ENCODE data around the gene OBI1.

OBI1 gene

DNA sequence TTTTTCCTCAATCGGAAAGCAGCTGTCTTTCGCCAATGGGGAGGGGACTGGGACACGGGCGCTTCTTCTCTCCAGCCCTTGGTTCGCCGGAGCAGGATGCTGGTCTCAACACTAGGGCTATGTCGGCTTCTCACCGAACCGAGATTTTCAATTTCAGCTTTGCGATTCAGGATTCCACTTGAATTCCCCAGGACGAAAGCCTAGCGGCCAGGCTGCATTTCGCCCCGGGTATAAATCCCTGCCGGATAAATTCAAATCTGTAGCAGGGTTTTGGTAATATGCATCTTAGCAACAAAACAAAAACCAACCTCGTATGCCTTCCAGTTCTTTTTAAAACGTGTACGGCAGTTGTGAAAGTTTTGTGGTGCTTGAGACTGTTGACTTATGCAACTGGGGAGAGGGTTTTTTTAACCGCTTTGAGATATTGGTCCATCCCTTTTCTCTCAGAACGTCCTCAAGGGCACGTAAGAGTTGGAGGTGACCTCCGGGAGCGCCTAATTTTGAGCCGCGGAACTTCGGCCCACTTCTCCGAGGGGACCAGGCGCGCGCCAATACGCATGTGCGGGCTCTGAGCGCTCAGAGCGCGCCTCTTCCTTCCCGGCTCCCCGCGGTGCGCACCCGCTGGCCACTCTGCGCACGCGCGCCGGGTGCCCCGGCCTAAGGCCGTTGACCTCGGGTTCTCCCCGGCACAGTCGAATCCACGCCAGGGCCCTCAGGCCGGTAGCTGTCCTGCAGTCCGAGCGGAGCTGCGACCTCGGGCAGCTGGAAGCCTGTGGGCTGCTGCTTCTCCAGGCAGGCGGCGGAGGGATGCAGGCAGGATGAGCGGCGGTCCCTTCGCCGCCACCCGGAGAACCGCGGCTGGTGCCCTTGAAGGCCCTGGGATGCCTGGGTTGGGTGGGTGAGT lies 63.2 kb downstream of the OBI1 start:
- Histone ChIP-seq H2AFZ (ENCODE audit: low read depth, low read length) (no peak overlapping the region), H3K4me3 (ENCODE audit: low read length) (no peak overlapping the region), H3K27me3 (ENCODE audit: low read depth, low read length) (peaks cover 5% of the 10 kb centered on the region; the same call in 1 of the 2 replicates)

DNA sequence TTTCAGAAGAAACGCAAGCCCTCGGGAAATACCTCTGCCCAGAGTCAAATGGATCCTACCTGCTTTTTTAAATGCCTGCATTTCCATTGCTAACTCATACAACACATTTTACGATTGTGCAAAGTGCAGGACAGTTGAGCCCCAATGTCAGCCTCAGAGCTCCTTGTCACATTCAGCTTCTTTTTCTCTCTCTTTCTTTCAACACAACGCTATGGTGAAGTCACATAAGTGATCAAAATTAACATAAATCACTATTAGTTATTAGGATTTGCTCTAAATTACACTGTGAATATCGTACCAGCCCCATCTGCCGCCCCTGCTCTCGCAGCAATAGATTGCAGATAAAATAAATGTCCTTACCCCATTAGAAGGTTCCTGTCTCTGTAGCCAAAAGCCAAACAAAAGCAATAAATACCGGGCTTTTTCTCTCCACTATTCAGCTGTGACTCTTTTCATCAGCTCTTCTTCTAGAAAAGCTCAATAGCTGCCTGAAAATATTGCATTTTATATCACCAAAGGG lies 64.4 kb downstream of the OBI1 start:
- no peak overlapping the region for H2AFZ ChIP-seq (ENCODE audit: low read depth, low read length)
- no peaks in the 10 kb centered on the region for H3K4me1 ChIP-seq (ENCODE audit: low read length)
- no peaks in the 10 kb centered on the region for H3K79me2 ChIP-seq (ENCODE audit: low read length)
- H3K9ac ChIP-seq (ENCODE audit: low read length), result no peak overlapping the region
- H3K9me3 ChIP-seq (ENCODE audit: insufficient read depth, low read length), result no peaks in the 10 kb centered on the region
- no peak overlapping the region for H3K27ac ChIP-seq (ENCODE audit: low read length)
- H4K20me1 ChIP-seq (ENCODE audit: insufficient read depth, low read length), result no peaks in the 10 kb centered on the region
- H3K4me3 ChIP-seq (ENCODE audit: low read length), result no peak overlapping the region
- TF ChIP-seq, protein P1, sequence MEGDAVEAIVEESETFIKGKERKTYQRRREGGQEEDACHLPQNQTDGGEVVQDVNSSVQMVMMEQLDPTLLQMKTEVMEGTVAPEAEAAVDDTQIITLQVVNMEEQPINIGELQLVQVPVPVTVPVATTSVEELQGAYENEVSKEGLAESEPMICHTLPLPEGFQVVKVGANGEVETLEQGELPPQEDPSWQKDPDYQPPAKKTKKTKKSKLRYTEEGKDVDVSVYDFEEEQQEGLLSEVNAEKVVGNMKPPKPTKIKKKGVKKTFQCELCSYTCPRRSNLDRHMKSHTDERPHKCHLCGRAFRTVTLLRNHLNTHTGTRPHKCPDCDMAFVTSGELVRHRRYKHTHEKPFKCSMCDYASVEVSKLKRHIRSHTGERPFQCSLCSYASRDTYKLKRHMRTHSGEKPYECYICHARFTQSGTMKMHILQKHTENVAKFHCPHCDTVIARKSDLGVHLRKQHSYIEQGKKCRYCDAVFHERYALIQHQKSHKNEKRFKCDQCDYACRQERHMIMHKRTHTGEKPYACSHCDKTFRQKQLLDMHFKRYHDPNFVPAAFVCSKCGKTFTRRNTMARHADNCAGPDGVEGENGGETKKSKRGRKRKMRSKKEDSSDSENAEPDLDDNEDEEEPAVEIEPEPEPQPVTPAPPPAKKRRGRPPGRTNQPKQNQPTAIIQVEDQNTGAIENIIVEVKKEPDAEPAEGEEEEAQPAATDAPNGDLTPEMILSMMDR (IDR thresholded peaks at IDR 0.05; ENCODE audit: low read depth, low read length), result no peak
- no peak for TF ChIP-seq EZH2phosphoT487 (IDR thresholded peaks at IDR 0.05; ENCODE audit: low read depth)
- no peak overlapping the region for H3K4me2 ChIP-seq (ENCODE audit: low read length)
- peaks cover 13% of the 10 kb centered on the region; the same call in 1 of the 2 replicates for H3K27me3 ChIP-seq (ENCODE audit: low read depth, low read length)
- H3K36me3 ChIP-seq (replicated peaks; ENCODE audit: low read depth, low read length), result no peaks in the 10 kb centered on the region

More for the DNA sequence above, 63.2 kb downstream of the OBI1 start:
- Histone ChIP-seq H3K4me1 (ENCODE audit: low read length) (peaks cover 9% of the 10 kb centered on the region), H3K4me2 (ENCODE audit: low read length) (no peak overlapping the region), H3K9ac (ENCODE audit: low read length) (no peak overlapping the region), H3K9me3 (ENCODE audit: insufficient read depth, low read length) (no peaks in the 10 kb centered on the region), H3K36me3 (replicated peaks; ENCODE audit: low read depth, low read length) (no peaks in the 10 kb centered on the region), H3K79me2 (ENCODE audit: low read length) (no peaks in the 10 kb centered on the region), H4K20me1 (ENCODE audit: insufficient read depth, low read length) (no peaks in the 10 kb centered on the region), H3K27ac (ENCODE audit: low read length) (no peak overlapping the region)
- TF ChIP-seq, protein P1 (IDR thresholded peaks at IDR 0.05; ENCODE audit: low read depth, low read length), result no peak
- no peak for TF ChIP-seq EZH2phosphoT487 (IDR thresholded peaks at IDR 0.05; ENCODE audit: low read depth)

- Histone ChIP-seq H2AFZ (ENCODE audit: low read depth, low read length) (no peak overlapping the region), H3K27ac (ENCODE audit: low read length) (no peak overlapping the region), H3K9ac (ENCODE audit: low read length) (no peak overlapping the region), H3K4me1 (ENCODE audit: low read length) (no peaks in the 10 kb centered on the region), H3K27me3 (ENCODE audit: low read depth, low read length) (peaks cover 13% of the 10 kb centered on the region; the same call in 1 of the 2 replicates), H3K4me3 (ENCODE audit: low read length) (no peak overlapping the region), H4K20me1 (ENCODE audit: insufficient read depth, low read length) (no peaks in the 10 kb centered on the region), H3K36me3 (replicated peaks; ENCODE audit: low read depth, low read length) (no peaks in the 10 kb centered on the region), H3K9me3 (ENCODE audit: insufficient read depth, low read length) (no peaks in the 10 kb centered on the region), H3K79me2 (ENCODE audit: low read length) (no peaks in the 10 kb centered on the region), H3K4me2 (ENCODE audit: low read length) (no peak overlapping the region)
- no peak for TF ChIP-seq EZH2phosphoT487 (IDR thresholded peaks at IDR 0.05; ENCODE audit: low read depth)
- TF ChIP-seq, protein P1 (IDR thresholded peaks at IDR 0.05; ENCODE audit: low read depth, low read length), result no peak
These were observed 65.1 kb downstream of the OBI1 start for GRCh38 chr13:78593652-78594455.

DNA sequence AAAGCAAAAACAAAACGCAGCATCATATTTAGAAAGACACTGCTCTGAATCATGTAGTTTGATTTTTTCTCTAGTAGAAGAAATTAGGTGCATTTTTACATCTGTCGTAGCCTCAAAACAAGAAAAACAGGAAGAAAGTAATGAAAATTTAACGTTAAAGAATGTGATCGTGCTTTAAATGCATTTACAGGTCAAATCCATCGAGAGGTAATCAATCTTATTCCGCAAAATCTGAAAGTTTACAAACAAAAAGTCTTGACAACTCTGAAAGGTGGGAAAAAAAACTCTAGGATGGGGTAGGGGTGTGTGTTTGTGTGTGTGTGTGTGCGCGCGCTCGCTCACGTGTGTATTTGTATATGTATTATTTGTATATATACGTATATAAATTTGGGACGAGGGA lies 65.8 kb downstream of the OBI1 start:
- no peaks in the 10 kb centered on the region for H3K79me2 ChIP-seq (ENCODE audit: low read length)
- H4K20me1 ChIP-seq (ENCODE audit: insufficient read depth, low read length), result no peaks in the 10 kb centered on the region
- no peaks in the 10 kb centered on the region for H3K36me3 ChIP-seq (replicated peaks; ENCODE audit: low read depth, low read length)
- H3K9me3 ChIP-seq (ENCODE audit: insufficient read depth, low read length), result no peaks in the 10 kb centered on the region
- H3K27me3 ChIP-seq (ENCODE audit: low read depth, low read length), result peaks cover 13% of the 10 kb centered on the region; the same call in 1 of the 2 replicates
- no peak overlapping the region for H2AFZ ChIP-seq (ENCODE audit: low read depth, low read length)
- no peak for TF ChIP-seq EZH2phosphoT487 (IDR thresholded peaks at IDR 0.05; ENCODE audit: low read depth)
- TF ChIP-seq, protein P1 (IDR thresholded peaks at IDR 0.05; ENCODE audit: low read depth, low read length), result no peak
- no peak overlapping the region for H3K4me2 ChIP-seq (ENCODE audit: low read length)
- no peaks in the 10 kb centered on the region for H3K4me1 ChIP-seq (ENCODE audit: low read length)
- no peak overlapping the region for H3K27ac ChIP-seq (ENCODE audit: low read length)
- no peak overlapping the region for H3K4me3 ChIP-seq (ENCODE audit: low read length)
- no peak overlapping the region for H3K9ac ChIP-seq (ENCODE audit: low read length)

Measured in OCI-LY3 (cell line).